Naive B cell (primary cell): Measurements from ENCODE around the gene SLC8A1. TPM values are rescaled to one million over a fixed set of nuclear protein-coding genes. Genes with fewer than 3 reads are reported as not detected.

Experiments
- ATAC-seq, 2 donors: fragments of 150-1000 bp; cut with Tn5 transposase; 2 replicates each; pipeline ENCODE4 v1.10.0; 2021; ENCODE audit warnings: low read depth in 2 of 2, mild to moderate bottlenecking in 2 of 2, moderate library complexity in 2 of 2
- DNase-seq: peaks from one replicate; pipeline ENCODE4 v3.0.0; 2022
- H3K27ac Mint-ChIP-seq, 6 donors: one replicate each; pipeline ENCODE4 v1.8.0; 2020 to 2022; ENCODE audit warnings: mild to moderate bottlenecking in 6 of 6, mixed read lengths in 6 of 6, moderate library complexity in 5 of 6, inconsistent platforms in 2 of 6
- H3K27me3 Mint-ChIP-seq, 3 donors: one replicate each; pipeline ENCODE4 v1.8.0; 2021 to 2022; ENCODE audit warnings: mixed read lengths in 3 of 3, mild to moderate bottlenecking in 1 of 3
- H3K36me3 Mint-ChIP-seq, 2 donors: one replicate each; pipeline ENCODE4 v1.8.0; 2020 to 2022; ENCODE audit warnings: mixed read lengths in 2 of 2, inconsistent platforms in 1 of 2, mild to moderate bottlenecking in 1 of 2
- H3K4me1 Mint-ChIP-seq, 3 donors: one replicate each; pipeline ENCODE4 v1.8.0; 2020 to 2022; ENCODE audit warnings: mixed read lengths in 3 of 3, inconsistent platforms in 1 of 3, mild to moderate bottlenecking in 1 of 3, moderate library complexity in 1 of 3
- H3K4me3 Mint-ChIP-seq, 8 donors: one replicate each; pipeline ENCODE4 v1.8.0; 2020 to 2022; ENCODE audit warnings: mild to moderate bottlenecking in 8 of 8, mixed read lengths in 8 of 8, moderate library complexity in 8 of 8, inconsistent platforms in 2 of 8
- H3K9me3 Mint-ChIP-seq, 7 donors: one replicate each; pipeline ENCODE4 v1.8.0; 2020 to 2022; ENCODE audit warnings: mixed read lengths in 7 of 7, mild to moderate bottlenecking in 5 of 7, inconsistent platforms in 2 of 7, moderate library complexity in 1 of 7
- polyA plus RNA-seq, 6 donors: library from polyadenylated mRNA; unstranded; fragments of 300-500 nt; fragmentation: Illumina TruSeq; gene quantifications; one replicate each; pipeline ENCODE4 v1.2.3, GENCODE V29; 2021; ENCODE audit warnings: low read depth in 6 of 6

SLC8A1 gene
- polyA plus RNA-seq, 6 donors from 2014 or later, result 0.04 TPM; not detected in 5

GRCh38 chr2:40430776-40431599 lies 20.9 kb downstream of the SLC8A1 start:
- no peaks in the 10 kb centered on the region for H3K4me1 Mint-ChIP-seq
- no peaks in the 10 kb centered on the region for H3K36me3 Mint-ChIP-seq
- no peaks in the 10 kb centered on the region for H3K27me3 Mint-ChIP-seq
- ATAC-seq (no peak), DNase-seq (no peak)
- no peaks in the 10 kb centered on the region for H3K9me3 Mint-ChIP-seq
- H3K27ac Mint-ChIP-seq, result no peak overlapping the region
- H3K4me3 Mint-ChIP-seq, result no peak overlapping the region

GRCh38 chr2:40428439-40428838 lies 23.5 kb downstream of the SLC8A1 start:
- H3K27me3 Mint-ChIP-seq, result no peaks in the 10 kb centered on the region
- H3K36me3 Mint-ChIP-seq, result no peaks in the 10 kb centered on the region
- no peaks in the 10 kb centered on the region for H3K4me1 Mint-ChIP-seq
- ATAC-seq (no peak), DNase-seq (no peak)
- H3K27ac Mint-ChIP-seq, result no peak overlapping the region
- no peaks in the 10 kb centered on the region for H3K9me3 Mint-ChIP-seq
- H3K4me3 Mint-ChIP-seq, result no peak overlapping the region

- ATAC-seq (no peak), DNase-seq (no peak)
- Mint-ChIP-seq H3K36me3 (no peaks in the 10 kb centered on the region), H3K4me3 (no peak overlapping the region), H3K27me3 (no peaks in the 10 kb centered on the region), H3K4me1 (no peaks in the 10 kb centered on the region), H3K27ac (no peak overlapping the region), H3K9me3 (peaks cover 0 to 2% (median 0%) of the 10 kb centered on the region in 7 donors)
These were observed 30.1 kb downstream of the SLC8A1 start for GRCh38 chr2:40421631-40422297.

- no peak for ATAC-seq
- no peaks in the 10 kb centered on the region for H3K36me3 Mint-ChIP-seq
These were observed 31.4 kb downstream of the SLC8A1 start for GRCh38 chr2:40420478-40420877.

GRCh38 chr2:40419364-40419762 lies 32.5 kb downstream of the SLC8A1 start:
- Mint-ChIP-seq H3K27ac (no peak overlapping the region), H3K36me3 (no peaks in the 10 kb centered on the region), H3K4me1 (no peaks in the 10 kb centered on the region), H3K4me3 (no peak overlapping the region), H3K27me3 (no peaks in the 10 kb centered on the region), H3K9me3 (peaks cover 0 to 2% (median 0%) of the 10 kb centered on the region in 7 donors)
- no peak for DNase-seq
- no peak for ATAC-seq

More at GRCh38 chr2:40420478-40420877, 31.4 kb downstream of the SLC8A1 start:
- Mint-ChIP-seq H3K4me3 (no peak overlapping the region), H3K27me3 (no peaks in the 10 kb centered on the region), H3K27ac (no peak overlapping the region), H3K4me1 (no peaks in the 10 kb centered on the region), H3K9me3 (peaks cover 0 to 2% (median 0%) of the 10 kb centered on the region in 7 donors)
- no peak for DNase-seq

- no peaks in the 10 kb centered on the region for H3K4me1 Mint-ChIP-seq
- H3K27ac Mint-ChIP-seq, result no peak overlapping the region
- peaks cover 0 to 2% (median 0%) of the 10 kb centered on the region in 7 donors for H3K9me3 Mint-ChIP-seq
- no peak for ATAC-seq
- no peak for DNase-seq
- no peak overlapping the region for H3K4me3 Mint-ChIP-seq
- no peaks in the 10 kb centered on the region for H3K27me3 Mint-ChIP-seq
- H3K36me3 Mint-ChIP-seq, result no peaks in the 10 kb centered on the region
These were observed 33.1 kb downstream of the SLC8A1 start for GRCh38 chr2:40418614-40419363.

- Mint-ChIP-seq H3K27me3 (no peaks in the 10 kb centered on the region), H3K4me3 (no peak overlapping the region), H3K9me3 (peaks cover 0 to 2% (median 0%) of the 10 kb centered on the region in 7 donors), H3K4me1 (no peaks in the 10 kb centered on the region), H3K36me3 (no peaks in the 10 kb centered on the region), H3K27ac (no peak overlapping the region)
- ATAC-seq (no peak), DNase-seq (no peak)
These were observed 35.4 kb downstream of the SLC8A1 start for GRCh38 chr2:40416486-40416885.

- DNase-seq, result no peak
These were observed 36.5 kb downstream of the SLC8A1 start for GRCh38 chr2:40415391-40415790.

GRCh38 chr2:40412456-40412855 lies 39.4 kb downstream of the SLC8A1 start:
- no peak for DNase-seq
- Mint-ChIP-seq H3K9me3 (peaks cover 0 to 2% (median 0%) of the 10 kb centered on the region in 7 donors), H3K36me3 (no peaks in the 10 kb centered on the region), H3K4me1 (no peaks in the 10 kb centered on the region), H3K27me3 (no peaks in the 10 kb centered on the region), H3K27ac (no peak overlapping the region), H3K4me3 (no peak overlapping the region)
- no peak for ATAC-seq

More at GRCh38 chr2:40415391-40415790, 36.5 kb downstream of the SLC8A1 start:
- Mint-ChIP-seq H3K27me3 (no peaks in the 10 kb centered on the region), H3K4me3 (no peak overlapping the region), H3K36me3 (no peaks in the 10 kb centered on the region), H3K9me3 (peaks cover 0 to 2% (median 0%) of the 10 kb centered on the region in 7 donors), H3K27ac (no peak overlapping the region), H3K4me1 (no peaks in the 10 kb centered on the region)
- no peak for ATAC-seq

- no peaks in the 10 kb centered on the region for H3K4me1 Mint-ChIP-seq
- no peak overlapping the region for H3K27ac Mint-ChIP-seq
- no peaks in the 10 kb centered on the region for H3K36me3 Mint-ChIP-seq
- H3K4me3 Mint-ChIP-seq, result no peak overlapping the region
- H3K27me3 Mint-ChIP-seq, result no peaks in the 10 kb centered on the region
- DNase-seq, result no peak
- H3K9me3 Mint-ChIP-seq, result peaks cover 0 to 2% (median 0%) of the 10 kb centered on the region in 7 donors
- no peak for ATAC-seq
These were observed 41.2 kb downstream of the SLC8A1 start for GRCh38 chr2:40410695-40411094.

GRCh38 chr2:40409734-40410133 lies 42.2 kb downstream of the SLC8A1 start:
- Mint-ChIP-seq H3K9me3 (no peaks in the 10 kb centered on the region), H3K27me3 (no peaks in the 10 kb centered on the region), H3K4me3 (no peak overlapping the region), H3K4me1 (no peaks in the 10 kb centered on the region), H3K36me3 (no peaks in the 10 kb centered on the region), H3K27ac (no peak overlapping the region)
- no peak for ATAC-seq
- DNase-seq, result no peak

- Mint-ChIP-seq H3K4me3 (no peak overlapping the region), H3K36me3 (no peaks in the 10 kb centered on the region), H3K27me3 (no peaks in the 10 kb centered on the region), H3K27ac (peak overlapping the region in 1 of 6 donors; percentile 38), H3K4me1 (no peaks in the 10 kb centered on the region), H3K9me3 (no peaks in the 10 kb centered on the region)
- ATAC-seq (no peak), DNase-seq (no peak)
These were observed 45.2 kb downstream of the SLC8A1 start for GRCh38 chr2:40406485-40407289.

- Mint-ChIP-seq H3K9me3 (no peaks in the 10 kb centered on the region), H3K36me3 (no peaks in the 10 kb centered on the region), H3K27ac (no peak overlapping the region), H3K4me1 (no peaks in the 10 kb centered on the region), H3K4me3 (no peak overlapping the region), H3K27me3 (no peaks in the 10 kb centered on the region)
- ATAC-seq (no peak), DNase-seq (no peak)
These were observed 46.4 kb downstream of the SLC8A1 start for GRCh38 chr2:40405465-40405864.
